HCT116 (cell line): ENCODE data around the gene PCDH1. TPM values are rescaled to one million over a fixed set of nuclear protein-coding genes. Genes with fewer than 3 reads are reported as not detected.
A peak's percentile ranks its signal among the peaks of the same experiment; 100 is the strongest.

Experiments used
- ATAC-seq: fragments of 200-7000 bp; cut with Tn5 transposase; 2 replicates; pipeline ENCODE4 v1.9.1; 2020; ENCODE audit warnings: mild to moderate bottlenecking, moderate library complexity
- BruUV-seq: library from RNA; stranded (reverse); fragments of 400-500 nt; replicated peaks from 2 replicates; lab custom pipeline; 2021; lab: Mats Ljungman, UMichigan
- CTCF ChIA-PET: fragments of 300-600 bp; sonication (Branson Sonifier 250); formaldehyde crosslinking; loops from one replicate; lab custom pipeline; 2021; ENCODE audit warnings: antibody characterized with exemption; lab: Charles Lee
- POLR2A ChIA-PET: fragments of 300-600, 350-600 bp; sonication (Branson Sonifier 250); formaldehyde crosslinking; loops from one replicate; lab custom pipeline; 2021; ENCODE audit warnings: antibody characterized with exemption; lab: Charles Lee
- RAD21 ChIA-PET, 2 experiments: fragments of 300-600 bp; sonication (Branson Sonifier 250); formaldehyde crosslinking; loops; one replicate each; lab custom pipeline; 2023; ENCODE audit warnings: low total read pairs in 2 of 2; ENCODE audit not compliant: uncharacterized antibody in 2 of 2, unreplicated experiment in 2 of 2, low non-redundant PET in 1 of 2; lab: Charles Lee
- DNase-seq: peaks from one replicate; pipeline ENCODE4 v3.0.0-alpha.2; 2010; ENCODE audit warnings: low read depth, low spot score
- H2AFZ ChIP-seq: fragments of 200-600 bp; shearing (Covaris generic), sonication (generic); 2 replicates; pipeline ENCODE4 v1.6.1; 2017; ENCODE audit warnings: low read depth, mixed run types, mixed read lengths, antibody characterized with exemption, low read length; ENCODE audit not compliant: poor library complexity, severe bottlenecking
- H3K27ac ChIP-seq: 2 replicates; pipeline ENCODE4 v1.5.1; 2012; ENCODE audit warnings: low read depth, low read length
- H3K27me3 ChIP-seq: fragments of 200-600 bp; sonication (generic); 2 replicates; pipeline ENCODE4 v1.6.1; 2016; ENCODE audit warnings: mixed run types, low read length, mixed read lengths; ENCODE audit not compliant: insufficient read depth
- H3K36me3 ChIP-seq, 2 experiments: fragments of 200-500 bp in 1 of 2; fragments of 200-600 bp in 1 of 2; sonication (Bioruptor generic) in 1 of 2; sonication (generic) in 1 of 2; 2 replicates each; pipeline versions ENCODE4 v1.5.1 to v1.6.1; 2014 to 2016; ENCODE audit warnings: low read length in 2 of 2, inconsistent platforms in 1 of 2, mixed read lengths in 1 of 2, mixed run types in 1 of 2; ENCODE audit not compliant: insufficient read depth in 2 of 2, control insufficient read depth in 1 of 2
- H3K4me1 ChIP-seq, 2 experiments: fragments of 200-600 bp in 1 of 2; sonication (generic) in 1 of 2; 2 replicates each; pipeline versions ENCODE4 v1.5.1 to v1.6.1; 2012 to 2017; ENCODE audit warnings: low read length in 2 of 2, inconsistent platforms in 1 of 2, mild to moderate bottlenecking in 1 of 2, mixed read lengths in 1 of 2, mixed run types in 1 of 2, moderate library complexity in 1 of 2; ENCODE audit not compliant: insufficient read depth in 2 of 2, control insufficient read depth in 1 of 2
- H3K4me2 ChIP-seq: fragments of 200-600 bp; sonication (generic); 2 replicates; pipeline ENCODE4 v1.6.1; 2017; ENCODE audit warnings: mixed run types, low read length, mixed read lengths
- H3K4me3 ChIP-seq, 2 experiments: fragments of 200-600 bp in 1 of 2; sonication (generic) in 1 of 2; replicated peaks in 1 of 2; 2 replicates each; pipeline ENCODE4 v1.5.1; 2011 to 2016; ENCODE audit warnings: low read length in 2 of 2, control low read depth in 1 of 2, low read depth in 1 of 2, mild to moderate bottlenecking in 1 of 2, mixed read lengths in 1 of 2, mixed run types in 1 of 2
- H3K79me2 ChIP-seq: fragments of 200-600 bp; sonication (generic); 2 replicates; pipeline ENCODE4 v1.6.1; 2017; ENCODE audit warnings: mild to moderate bottlenecking, mixed run types, low read length, moderate library complexity, mixed read lengths; ENCODE audit not compliant: insufficient read depth
- H3K9ac ChIP-seq: fragments of 200-600 bp; sonication (generic); 2 replicates; pipeline ENCODE4 v1.6.1; 2016; ENCODE audit warnings: low read length, mixed read lengths
- H3K9me2 ChIP-seq: fragments of 200-600 bp; sonication (generic), shearing (Covaris generic); 2 replicates; pipeline ENCODE4 v1.6.1; 2017; ENCODE audit warnings: mixed run types, mild to moderate bottlenecking, moderate library complexity; ENCODE audit not compliant: insufficient read depth
- H3K9me3 ChIP-seq, 2 experiments: fragments of 200-500 bp in 1 of 2; fragments of 200-600 bp in 1 of 2; sonication (Bioruptor generic) in 1 of 2; sonication (generic) in 1 of 2; 2 replicates each; pipeline ENCODE4 v1.6.1; 2014 to 2017; ENCODE audit warnings: low read length in 2 of 2, mixed read lengths in 2 of 2, inconsistent platforms in 1 of 2, low read depth in 1 of 2, mild to moderate bottlenecking in 1 of 2, mixed run types in 1 of 2, moderate library complexity in 1 of 2; ENCODE audit not compliant: control insufficient read depth in 1 of 2, insufficient read depth in 1 of 2
- H4K20me1 ChIP-seq: fragments of 200-600 bp; sonication (generic), shearing (Covaris generic); 2 replicates; pipeline ENCODE4 v1.6.1; 2017; ENCODE audit warnings: mixed run types, mild to moderate bottlenecking, moderate library complexity; ENCODE audit not compliant: insufficient read depth
- CBX3 ChIP-seq: IDR thresholded peaks from 2 replicates; pipeline ENCODE4 v1.6.1; 2012; ENCODE audit warnings: low read depth
- CEBPB ChIP-seq: IDR thresholded peaks from 2 replicates; pipeline ENCODE4 v1.6.1; 2012; ENCODE audit warnings: low read depth
- CTCF ChIP-seq, 3 experiments: fragments of 200-600 bp in 1 of 3; sonication (generic) in 1 of 3; IDR thresholded peaks in 2 of 3; conservative IDR thresholded peaks in 1 of 3; 2 replicates each; pipeline ENCODE4 v1.5.1; 2012 to 2017; ENCODE audit warnings: low read depth in 2 of 3, low read length in 2 of 3, antibody characterized with exemption in 1 of 3, borderline replicate concordance in 1 of 3, control low read depth in 1 of 3, mild to moderate bottlenecking in 1 of 3, mixed read lengths in 1 of 3, mixed run types in 1 of 3, moderate library complexity in 1 of 3; ENCODE audit not compliant: insufficient read depth in 1 of 3
- ELF1 ChIP-seq: IDR thresholded peaks from 2 replicates; pipeline ENCODE4 v1.6.1; 2012; ENCODE audit warnings: low read depth, borderline replicate concordance
- EZH2 ChIP-seq: fragments of 200-600 bp; sonication (generic); IDR thresholded peaks from 2 replicates; pipeline ENCODE4 v1.6.1; 2017; ENCODE audit warnings: antibody characterized with exemption, mixed run types
- JUND ChIP-seq: IDR thresholded peaks from 2 replicates; pipeline ENCODE4 v1.6.1; 2012
- POLR2A ChIP-seq: IDR thresholded peaks from 2 replicates; pipeline ENCODE4 v1.7.0; 2011; ENCODE audit warnings: borderline replicate concordance; ENCODE audit not compliant: insufficient read depth, insufficient read length; ENCODE audit errors: extremely low read depth
- POLR2AphosphoS5 ChIP-seq: IDR thresholded peaks from 2 replicates; pipeline ENCODE4 v1.6.1; 2011; ENCODE audit warnings: mild to moderate bottlenecking, low read depth, low read length, moderate library complexity
- RAD21 ChIP-seq: IDR thresholded peaks from 2 replicates; pipeline ENCODE4 v1.6.1; 2012; ENCODE audit warnings: low read depth, mild to moderate bottlenecking
- SP1 ChIP-seq: IDR thresholded peaks from 2 replicates; pipeline ENCODE4 v1.6.1; 2012; ENCODE audit warnings: low read depth
- SRF ChIP-seq: IDR thresholded peaks from 2 replicates; pipeline ENCODE4 v1.6.1; 2012; ENCODE audit warnings: low read depth
- ZFX ChIP-seq: fragments of 450-650 bp; IDR thresholded peaks from 2 replicates; pipeline ENCODE4 v1.6.1; 2017
- intact Hi-C: fragments of 100-400 bp; cut with micrococcal nuclease; formaldehyde crosslinking; loops from 2 replicates; pipeline ENCODE4 v1.10.0; 2022
- total RNA-seq: library from RNA; stranded (reverse); gene quantifications from one replicate; pipeline ENCODE4 v1.2.1, GENCODE V29; 2021; ENCODE audit not compliant: unreplicated experiment
- TF ChIP-seq, protein P1 (sequence below): IDR thresholded peaks from 2 replicates; pipeline ENCODE4 v1.6.1; 2012
- TF ChIP-seq, protein P2 (sequence below): IDR thresholded peaks from 2 replicates; pipeline ENCODE4 v1.6.1; 2011; ENCODE audit warnings: mild to moderate bottlenecking, low read length, moderate library complexity; ENCODE audit not compliant: insufficient replicate concordance; ENCODE audit errors: extremely low read depth
- TF ChIP-seq, protein P3 (sequence below): IDR thresholded peaks from 2 replicates; pipeline ENCODE4 v1.6.1; 2012; ENCODE audit warnings: low read depth

PCDH1 gene
- total RNA-seq, 1 experiment from 2014 or later = 24.2 TPM

DNA sequence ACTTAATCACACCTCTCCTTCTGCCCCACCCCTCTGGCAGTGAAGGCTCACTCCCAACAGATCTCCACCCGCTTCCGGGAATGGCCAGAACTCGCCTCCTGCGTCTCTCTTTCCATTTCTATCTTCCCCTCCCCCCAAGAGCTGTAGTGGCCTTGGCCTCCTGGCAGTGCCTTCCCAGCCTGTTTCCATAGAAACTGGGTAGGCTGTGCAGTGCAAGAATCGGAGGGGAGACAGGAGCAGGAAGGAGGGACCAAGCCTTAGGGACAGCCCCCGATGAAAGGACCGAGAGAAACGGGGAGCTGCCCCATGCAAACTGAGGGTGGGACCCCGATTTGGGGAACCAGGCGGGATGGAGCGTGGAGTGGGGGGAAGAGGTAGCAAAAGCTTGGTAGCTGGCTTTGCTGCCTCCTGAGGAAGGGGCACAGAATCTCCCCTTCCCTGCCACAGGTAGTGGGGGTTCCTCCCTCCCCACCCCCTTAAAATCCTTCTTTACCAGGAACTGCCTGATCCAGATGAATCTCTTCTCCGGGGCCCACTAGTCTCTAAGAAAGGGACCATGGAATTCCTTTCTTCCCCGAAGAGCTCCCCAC is 4.5 kb upstream of the PCDH1 start:
- DNase-seq = no peak
- POLR2A ChIA-PET = no interaction called here
- TF ChIP-seq CBX3 (no peak), RAD21 (no peak), JUND (no peak), EZH2 (no peak), SRF (no peak), POLR2A (no peak), POLR2AphosphoS5 (no peak), ZFX (no peak), CEBPB (no peak), SP1 (no peak), CTCF (IDR thresholded peaks at IDR 0.05 in 2 of 3, conservative IDR thresholded peaks at IDR 0.05 in 1 of 3; ENCODE audit: borderline replicate concordance in 1 of 3, insufficient read depth in 1 of 3, low read depth in 2 of 3, low read length in 2 of 3) (no peak), ELF1 (no peak)
- TF ChIP-seq, protein P1, sequence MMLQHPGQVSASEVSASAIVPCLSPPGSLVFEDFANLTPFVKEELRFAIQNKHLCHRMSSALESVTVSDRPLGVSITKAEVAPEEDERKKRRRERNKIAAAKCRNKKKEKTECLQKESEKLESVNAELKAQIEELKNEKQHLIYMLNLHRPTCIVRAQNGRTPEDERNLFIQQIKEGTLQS = no peak
- TF ChIP-seq, protein P2, sequence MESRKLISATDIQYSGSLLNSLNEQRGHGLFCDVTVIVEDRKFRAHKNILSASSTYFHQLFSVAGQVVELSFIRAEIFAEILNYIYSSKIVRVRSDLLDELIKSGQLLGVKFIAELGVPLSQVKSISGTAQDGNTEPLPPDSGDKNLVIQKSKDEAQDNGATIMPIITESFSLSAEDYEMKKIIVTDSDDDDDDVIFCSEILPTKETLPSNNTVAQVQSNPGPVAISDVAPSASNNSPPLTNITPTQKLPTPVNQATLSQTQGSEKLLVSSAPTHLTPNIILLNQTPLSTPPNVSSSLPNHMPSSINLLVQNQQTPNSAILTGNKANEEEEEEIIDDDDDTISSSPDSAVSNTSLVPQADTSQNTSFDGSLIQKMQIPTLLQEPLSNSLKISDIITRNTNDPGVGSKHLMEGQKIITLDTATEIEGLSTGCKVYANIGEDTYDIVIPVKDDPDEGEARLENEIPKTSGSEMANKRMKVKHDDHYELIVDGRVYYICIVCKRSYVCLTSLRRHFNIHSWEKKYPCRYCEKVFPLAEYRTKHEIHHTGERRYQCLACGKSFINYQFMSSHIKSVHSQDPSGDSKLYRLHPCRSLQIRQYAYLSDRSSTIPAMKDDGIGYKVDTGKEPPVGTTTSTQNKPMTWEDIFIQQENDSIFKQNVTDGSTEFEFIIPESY = no peak
- TF ChIP-seq, protein P3, sequence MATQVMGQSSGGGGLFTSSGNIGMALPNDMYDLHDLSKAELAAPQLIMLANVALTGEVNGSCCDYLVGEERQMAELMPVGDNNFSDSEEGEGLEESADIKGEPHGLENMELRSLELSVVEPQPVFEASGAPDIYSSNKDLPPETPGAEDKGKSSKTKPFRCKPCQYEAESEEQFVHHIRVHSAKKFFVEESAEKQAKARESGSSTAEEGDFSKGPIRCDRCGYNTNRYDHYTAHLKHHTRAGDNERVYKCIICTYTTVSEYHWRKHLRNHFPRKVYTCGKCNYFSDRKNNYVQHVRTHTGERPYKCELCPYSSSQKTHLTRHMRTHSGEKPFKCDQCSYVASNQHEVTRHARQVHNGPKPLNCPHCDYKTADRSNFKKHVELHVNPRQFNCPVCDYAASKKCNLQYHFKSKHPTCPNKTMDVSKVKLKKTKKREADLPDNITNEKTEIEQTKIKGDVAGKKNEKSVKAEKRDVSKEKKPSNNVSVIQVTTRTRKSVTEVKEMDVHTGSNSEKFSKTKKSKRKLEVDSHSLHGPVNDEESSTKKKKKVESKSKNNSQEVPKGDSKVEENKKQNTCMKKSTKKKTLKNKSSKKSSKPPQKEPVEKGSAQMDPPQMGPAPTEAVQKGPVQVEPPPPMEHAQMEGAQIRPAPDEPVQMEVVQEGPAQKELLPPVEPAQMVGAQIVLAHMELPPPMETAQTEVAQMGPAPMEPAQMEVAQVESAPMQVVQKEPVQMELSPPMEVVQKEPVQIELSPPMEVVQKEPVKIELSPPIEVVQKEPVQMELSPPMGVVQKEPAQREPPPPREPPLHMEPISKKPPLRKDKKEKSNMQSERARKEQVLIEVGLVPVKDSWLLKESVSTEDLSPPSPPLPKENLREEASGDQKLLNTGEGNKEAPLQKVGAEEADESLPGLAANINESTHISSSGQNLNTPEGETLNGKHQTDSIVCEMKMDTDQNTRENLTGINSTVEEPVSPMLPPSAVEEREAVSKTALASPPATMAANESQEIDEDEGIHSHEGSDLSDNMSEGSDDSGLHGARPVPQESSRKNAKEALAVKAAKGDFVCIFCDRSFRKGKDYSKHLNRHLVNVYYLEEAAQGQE = no peak
- Histone ChIP-seq H3K4me3 (no peak overlapping the region), H3K27me3 (peaks cover 4% of the 10 kb centered on the region; the same call in 1 of the 2 replicates), H3K4me1 (peaks cover 3 to 13% of the 10 kb centered on the region in 2 experiments; a peak in 3 of 4 replicates), H3K9me3 (no peaks in the 10 kb centered on the region), H3K4me2 (peak overlapping the region; percentile 14; the same call in 1 of the 2 replicates), H4K20me1 (no peaks in the 10 kb centered on the region), H3K9me2 (no peaks in the 10 kb centered on the region), H2AFZ (no peak overlapping the region), H3K27ac (no peak overlapping the region), H3K79me2 (no peaks in the 10 kb centered on the region; the same call in 1 of the 2 replicates), H3K36me3 (no peaks in the 10 kb centered on the region), H3K9ac (no peak overlapping the region)
- CTCF ChIA-PET = interaction anchor here (2.4 to 5.2 kb wide), 2 partner anchors 78 to 218 kb away, joined by 7 to 31 read pairs; no protein-coding TSS in a partner anchor
- no TSS peak for BruUV-seq
- RAD21 ChIA-PET = no interaction called here
- no peak for ATAC-seq
- intact Hi-C loops = no loop called here
